ENCODE measurements around the gene ADRA2C. TPM values are rescaled to one million over a fixed set of nuclear protein-coding genes. Genes with fewer than 3 reads are reported as not detected.

Gene ADRA2C
- total RNA-seq, 1 experiment from 2014 or later: not detected

GRCh38 chr4:3725936-3726870, 40.0 kb upstream of the ADRA2C start:
- Histone ChIP-seq H3K9me3 (ENCODE audit: insufficient read depth, low read depth) (no peaks in the 10 kb centered on the region), H3K4me3 (no peak overlapping the region), H3K4me2 (no peak overlapping the region), H3F3A (ENCODE audit: insufficient read depth, low read depth) (no peaks in the 10 kb centered on the region), H3K27ac (no peak overlapping the region), H3K4me1 (replicated peaks; ENCODE audit: insufficient read depth) (no peaks in the 10 kb centered on the region), H3K9me2 (ENCODE audit: insufficient read depth) (no peaks in the 10 kb centered on the region), H4K20me1 (ENCODE audit: insufficient read depth) (no peaks in the 10 kb centered on the region), H3K36me3 (ENCODE audit: low read depth) (no peaks in the 10 kb centered on the region), H3K27me3 (ENCODE audit: insufficient read depth, low read depth) (peaks cover 40% of the 10 kb centered on the region), H3K79me2 (ENCODE audit: low read depth) (no peaks in the 10 kb centered on the region), H2AFZ (no peak overlapping the region)
- CTCF ChIA-PET: no interaction called here
- intact Hi-C loops (cut with micrococcal nuclease; ENCODE audit: unreplicated experiment): no loop called here
- TF ChIP-seq CTCF (conservative IDR thresholded peaks at IDR 0.05) (no peak), EZH2 (IDR thresholded peaks at IDR 0.05; ENCODE audit: low read depth) (no peak)
- BruUV-seq (replicated peaks): no TSS peak
- DNase-seq: no peak
- POLR2A ChIA-PET (ENCODE audit: unreplicated experiment): no interaction called here

- Histone ChIP-seq H3F3A (ENCODE audit: insufficient read depth, low read depth) (no peaks in the 10 kb centered on the region), H3K9me2 (ENCODE audit: insufficient read depth) (no peaks in the 10 kb centered on the region), H3K27ac (no peak overlapping the region), H3K79me2 (ENCODE audit: low read depth) (no peaks in the 10 kb centered on the region), H2AFZ (no peak overlapping the region), H3K4me2 (no peak overlapping the region), H3K36me3 (ENCODE audit: low read depth) (no peaks in the 10 kb centered on the region), H3K27me3 (ENCODE audit: insufficient read depth, low read depth) (peaks cover 51% of the 10 kb centered on the region), H4K20me1 (ENCODE audit: insufficient read depth) (no peaks in the 10 kb centered on the region), H3K9me3 (ENCODE audit: insufficient read depth, low read depth) (no peaks in the 10 kb centered on the region), H3K4me1 (replicated peaks; ENCODE audit: insufficient read depth) (no peaks in the 10 kb centered on the region), H3K4me3 (no peak overlapping the region)
- BruUV-seq (replicated peaks): no TSS peak
- DNase-seq: no peak
- ChIA-PET POLR2A (ENCODE audit: unreplicated experiment) (no interaction called here), CTCF (no interaction called here)
- TF ChIP-seq CTCF (conservative IDR thresholded peaks at IDR 0.05): no peak
- TF ChIP-seq EZH2 (IDR thresholded peaks at IDR 0.05; ENCODE audit: low read depth): no peak
- intact Hi-C loops (cut with micrococcal nuclease; ENCODE audit: unreplicated experiment): no loop called here
Measured at GRCh38 chr4:3727847-3728469, 38.2 kb upstream of the ADRA2C start.

- no peaks in the 10 kb centered on the region for H3K9me2 ChIP-seq (ENCODE audit: insufficient read depth)
- TF ChIP-seq EZH2 (IDR thresholded peaks at IDR 0.05; ENCODE audit: low read depth) (no peak), CTCF (conservative IDR thresholded peaks at IDR 0.05) (no peak)
- peaks cover 54% of the 10 kb centered on the region for H3K27me3 ChIP-seq (ENCODE audit: insufficient read depth, low read depth)
- no peak overlapping the region for H3K4me2 ChIP-seq
- H3K79me2 ChIP-seq (ENCODE audit: low read depth): no peaks in the 10 kb centered on the region
- no peaks in the 10 kb centered on the region for H3K9me3 ChIP-seq (ENCODE audit: insufficient read depth, low read depth)
- no peak overlapping the region for H2AFZ ChIP-seq
- no peak overlapping the region for H3K27ac ChIP-seq
- intact Hi-C loops (cut with micrococcal nuclease; ENCODE audit: unreplicated experiment): no loop called here
- CTCF ChIA-PET: no interaction called here
- no peak for DNase-seq
- POLR2A ChIA-PET (ENCODE audit: unreplicated experiment): no interaction called here
- no peak overlapping the region for H3K4me3 ChIP-seq
- no peaks in the 10 kb centered on the region for H3F3A ChIP-seq (ENCODE audit: insufficient read depth, low read depth)
- no peaks in the 10 kb centered on the region for H4K20me1 ChIP-seq (ENCODE audit: insufficient read depth)
- no peaks in the 10 kb centered on the region for H3K36me3 ChIP-seq (ENCODE audit: low read depth)
- no TSS peak for BruUV-seq (replicated peaks)
- H3K4me1 ChIP-seq (replicated peaks; ENCODE audit: insufficient read depth): no peaks in the 10 kb centered on the region
Measured at GRCh38 chr4:3729188-3729881, 36.9 kb upstream of the ADRA2C start.
